A549 (cell line): ENCODE results near the gene NEK2. TPM values are rescaled to one million over a fixed set of nuclear protein-coding genes. Genes with fewer than 3 reads are reported as not detected.

Source experiments
- ATAC-seq, 2 experiments: fragments of 200-7000 bp in 1 of 2; fragments of >200 bp in 1 of 2; cut with Nextera tagmentation in 1 of 2; cut with Tn5 transposase in 1 of 2; 3 replicates each; pipeline versions ENCODE4 v1.8.0 to v1.9.1; 2018 to 2020; ENCODE audit warnings: mild to moderate bottlenecking in 1 of 2, moderate library complexity in 1 of 2
- CTCF ChIA-PET: fragments of 300-600 bp; sonication (Branson Sonifier 250); formaldehyde crosslinking; extraction: SDS; loops from one replicate; lab custom pipeline; 2021; ENCODE audit warnings: antibody characterized with exemption, inconsistent platforms; lab: Yijun Ruan, JAX
- POLR2A ChIA-PET: fragments of 350-600 bp; formaldehyde crosslinking; extraction: SDS; loops from one replicate; lab custom pipeline; 2021; ENCODE audit warnings: antibody characterized with exemption, inconsistent platforms; lab: Yijun Ruan, JAX
- DNase-seq, 2 experiments: peaks; one replicate each; pipeline versions ENCODE4 v3.0.0 to v3.0.0-alpha.2; 2011 to 2016; ENCODE audit warnings: low read depth in 1 of 2, low spot score in 1 of 2
- FAIRE-seq: peaks from 2 replicates; lab custom pipeline; 2011; peaks lifted over from hg19 to GRCh38; lab: Jason Lieb, UNC
- H3K27ac ChIP-seq, 2 experiments: fragments of >200 bp; sonication (Bioruptor Twin); formaldehyde crosslinking; 3 replicates each; pipeline ENCODE4 v1.5.1; 2016 to 2017
- H3K4me1 ChIP-seq: fragments of >200 bp; sonication (Bioruptor Twin); formaldehyde crosslinking; 3 replicates; pipeline ENCODE4 v1.6.1; 2016
- H3K4me2 ChIP-seq: fragments of >200 bp; sonication (Bioruptor Twin); formaldehyde crosslinking; 3 replicates; pipeline ENCODE4 v1.6.1; 2016
- H3K4me3 ChIP-seq: fragments of >200 bp; sonication (Bioruptor Twin); formaldehyde crosslinking; 3 replicates; pipeline ENCODE4 v1.5.1; 2016
- H3K9me3 ChIP-seq: fragments of >200 bp; sonication (Bioruptor Twin); formaldehyde crosslinking; 3 replicates; pipeline ENCODE4 v1.6.1; 2016
- BHLHE40 ChIP-seq: IDR thresholded peaks from 2 replicates; pipeline ENCODE4 v1.6.1; 2012; ENCODE audit warnings: low read depth, low read length, inconsistent platforms
- CBX8 ChIP-seq: fragments of 200-600 bp; sonication (generic); IDR thresholded peaks from 2 replicates; pipeline ENCODE4 v1.6.1; 2016
- CHD2 ChIP-seq: fragments of 150-350 bp; IDR thresholded peaks from 2 replicates; pipeline ENCODE4 v1.6.1; 2014; ENCODE audit warnings: low read length; ENCODE audit not compliant: partially characterized antibody
- CHD4 ChIP-seq: fragments of 200-600 bp; sonication (generic); IDR thresholded peaks from 2 replicates; pipeline ENCODE4 v1.6.1; 2016; ENCODE audit warnings: antibody characterized with exemption, mild to moderate bottlenecking, borderline replicate concordance
- EHMT2 ChIP-seq: fragments of 200-600 bp; sonication (generic); IDR thresholded peaks from 2 replicates; pipeline ENCODE4 v1.6.1; 2016; ENCODE audit warnings: antibody characterized with exemption, low read depth, mild to moderate bottlenecking, moderate library complexity
- EP300 ChIP-seq, 2 experiments: fragments of >200 bp; sonication (Bioruptor Twin); formaldehyde crosslinking; IDR thresholded peaks; 2 replicates in 1 of 2; 3 replicates in 1 of 2; pipeline ENCODE4 v1.6.1; 2016 to 2017
- FOSL2 ChIP-seq, 2 experiments: fragments of 450-650 bp in 1 of 2; fragments of >200 bp in 1 of 2; sonication (Bioruptor Twin) in 1 of 2; formaldehyde crosslinking; IDR thresholded peaks; 2 replicates each; pipeline versions ENCODE4 v1.5.0 to v1.6.1; 2016 to 2020; ENCODE audit warnings: mild to moderate bottlenecking in 1 of 2, moderate library complexity in 1 of 2
- GATA3 ChIP-seq: IDR thresholded peaks from 2 replicates; pipeline ENCODE4 v1.6.1; 2012; ENCODE audit warnings: borderline replicate concordance
- HDAC2 ChIP-seq: fragments of 200-600 bp; sonication (generic); IDR thresholded peaks from 2 replicates; pipeline ENCODE4 v1.6.1; 2016
- HOXB13 ChIP-seq: fragments of 250-450 bp; sonication (Bioruptor Pico); IDR thresholded peaks from 2 replicates; pipeline ENCODE4 v1.5.0; 2020; ENCODE audit warnings: low read depth, mild to moderate bottlenecking, moderate library complexity
- JUN ChIP-seq, 2 experiments: fragments of >200 bp; sonication (Bioruptor Twin); formaldehyde crosslinking; IDR thresholded peaks; 2 replicates in 1 of 2; 3 replicates in 1 of 2; pipeline ENCODE4 v1.6.1; 2016 to 2017
- KDM5A ChIP-seq: fragments of 200-600 bp; sonication (generic); IDR thresholded peaks from 2 replicates; pipeline ENCODE4 v1.6.1; 2016; ENCODE audit warnings: antibody characterized with exemption, mild to moderate bottlenecking
- NFE2L2 ChIP-seq: fragments of 150-350 bp; conservative IDR thresholded peaks from 2 replicates; pipeline ENCODE4 v1.6.1; 2014; ENCODE audit warnings: low read length
- PHF8 ChIP-seq: fragments of 200-600 bp; sonication (generic); IDR thresholded peaks from 2 replicates; pipeline ENCODE4 v1.6.1; 2016; ENCODE audit warnings: low read depth, mild to moderate bottlenecking, antibody characterized with exemption, moderate library complexity, borderline replicate concordance
- RCOR1 ChIP-seq: fragments of 150-350 bp; IDR thresholded peaks from 2 replicates; pipeline ENCODE4 v1.6.1; 2014; ENCODE audit warnings: antibody characterized with exemption, low read length, low read depth
- RFX5 ChIP-seq: fragments of 450-650 bp; IDR thresholded peaks from 2 replicates; pipeline ENCODE4 v1.7.1; 2014; ENCODE audit warnings: antibody characterized with exemption, mild to moderate bottlenecking, moderate library complexity
- RNF2 ChIP-seq: fragments of 200-600 bp; sonication (generic); IDR thresholded peaks from 2 replicates; pipeline ENCODE4 v1.6.1; 2016; ENCODE audit warnings: low read depth, mild to moderate bottlenecking, antibody characterized with exemption, moderate library complexity, borderline replicate concordance
- TFCP2L1 ChIP-seq: fragments of 250-450 bp; sonication (Bioruptor Pico); IDR thresholded peaks from 2 replicates; pipeline ENCODE4 v1.5.0; 2021; ENCODE audit warnings: mild to moderate bottlenecking
- ZC3H11A ChIP-seq: fragments of 450-650 bp; IDR thresholded peaks from 2 replicates; pipeline ENCODE4 v1.6.1; 2014; ENCODE audit warnings: antibody characterized with exemption, mild to moderate bottlenecking
- ZFP36 ChIP-seq: fragments of 450-650 bp; IDR thresholded peaks from 2 replicates; pipeline ENCODE4 v1.6.1; 2014; ENCODE audit warnings: borderline replicate concordance; ENCODE audit not compliant: partially characterized antibody
- WGBS: methylation state at CpG from one replicate; pipeline ENCODE4 v1.1.6; 2017; ENCODE audit errors: missing lambda C conversion rate; 5-methylcytosine and 5-hydroxymethylcytosine counted together
- polyA minus RNA-seq: library from RNA; depleted of rRNA, polyadenylated mRNA; stranded (reverse); fragments of >200 nt; gene quantifications from 2 replicates; pipeline ENCODE4 v1.2.3, GENCODE V29; 2011; rRNA and poly(A)+ RNA removed
- polyA plus RNA-seq, 4 experiments: library from polyadenylated mRNA; depleted of rRNA in 3 of 4; stranded (reverse); fragments of >200 nt; fragmentation: RNase III in 1 of 4; extraction: RNeasy Plus Mini Kit Qiagen cat#74134 plus additional on column Dnase treatment in 1 of 4; gene quantifications; 2 replicates in 3 of 4; 3 replicates in 1 of 4; pipeline ENCODE4 v1.2.3, GENCODE V29; 2011 to 2017
- TF ChIP-seq, protein P1 (sequence below): fragments of 200-600 bp; sonication (generic); IDR thresholded peaks from 2 replicates; pipeline ENCODE4 v1.6.1; 2016; ENCODE audit warnings: antibody characterized with exemption, mild to moderate bottlenecking, moderate library complexity
- TF ChIP-seq, protein P2 (sequence below): IDR thresholded peaks from 2 replicates; pipeline ENCODE4 v1.6.1; 2012
- TF ChIP-seq, protein P3 (sequence below): IDR thresholded peaks from 2 replicates; pipeline ENCODE4 v1.6.1; 2012; ENCODE audit warnings: low read depth, borderline replicate concordance
- TF ChIP-seq, protein P4 (sequence below): fragments of 250-450 bp; sonication (Bioruptor Pico); IDR thresholded peaks from 2 replicates; pipeline ENCODE4 v1.5.0; 2020; ENCODE audit warnings: low read depth, mild to moderate bottlenecking, moderate library complexity

The NEK2 gene
- polyA plus RNA-seq (2011; rRNA removed) = 41.0 and 65.3 TPM in 2 replicates
- polyA plus RNA-seq (2012; cell fraction: cytosol; rRNA removed) = 25.2 and 26.6 TPM in 2 replicates
- 11.0 and 14.8 TPM in 2 replicates for polyA plus RNA-seq (2012; cell fraction: nucleus; rRNA removed)
- 38.1 to 45.1 TPM (median 42.0 TPM) in 3 replicates for polyA plus RNA-seq (2017; fragmentation: RNase III; extraction: RNeasy Plus Mini Kit Qiagen cat#74134 plus additional on column Dnase treatment)
- polyA minus RNA-seq = 19.4 and 22.6 TPM in 2 replicates

DNA sequence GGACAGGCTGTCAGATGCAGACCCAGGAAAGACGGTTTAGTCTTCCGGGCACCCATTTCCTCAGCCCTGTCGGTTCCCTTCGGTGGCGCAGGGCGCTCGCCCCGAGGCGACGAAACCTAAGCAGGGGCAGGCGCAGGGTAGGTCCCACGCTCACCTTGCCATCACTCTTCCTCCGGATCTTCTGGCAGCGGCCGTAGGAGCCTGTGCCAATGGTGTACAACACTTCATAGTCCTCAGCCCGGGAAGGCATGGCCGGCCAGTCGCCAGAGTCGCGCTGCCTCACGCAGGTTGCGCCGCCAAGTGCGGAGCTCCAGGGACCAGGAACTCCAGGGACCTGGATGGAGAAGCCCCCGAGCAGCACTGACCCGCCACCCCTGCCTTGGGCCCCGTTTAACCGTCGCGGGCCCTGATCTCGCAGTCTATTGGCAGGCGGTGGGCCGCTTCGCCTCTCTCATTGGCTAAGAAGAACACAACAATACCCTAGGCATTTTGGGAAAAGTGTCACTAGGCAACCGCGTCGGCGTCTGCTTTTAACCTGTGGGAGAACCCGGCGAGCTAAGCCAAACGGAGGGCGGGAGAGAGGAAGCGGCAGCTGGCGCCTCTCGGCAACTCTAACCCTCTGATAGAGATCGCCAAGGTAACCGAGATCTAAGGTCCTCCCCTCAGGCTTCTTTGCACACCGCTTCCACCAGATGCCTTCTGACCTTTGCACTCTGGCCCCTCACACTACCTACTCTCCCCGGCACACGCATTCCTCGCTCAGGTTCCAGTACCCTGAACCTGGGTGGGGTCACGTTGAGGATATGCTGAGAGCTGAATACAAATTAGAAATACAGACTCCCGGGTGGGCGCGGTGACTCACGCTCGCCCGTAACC is at the start of gene NEK2:
Gene NEK2 (minus strand): TSS at position 392 of the 876 bp plus-strand sequence. CDS start 142 bp downstream, at position 250.
- Histone ChIP-seq H3K9me3 (no peaks in the 10 kb centered on the region), H3K4me2 (peak within 1 kb of the TSS; percentile 96), H3K4me1 (peaks cover 19% of the 10 kb centered on the region; the same call in 2 of the 3 replicates), H3K4me3 (peak within 1 kb of the TSS; percentile 92), H3K27ac (peak within 1 kb of the TSS; percentile 78 to 84)
- no peak for FAIRE-seq
- ATAC-seq = peak; percentile 98 to 99
- POLR2A ChIA-PET = interaction anchor here (1.6 kb wide), 1 partner anchor 97 kb away, joined by 4 read pairs; the partner anchor contains the start of gene SLC30A1
- TF ChIP-seq PHF8 = peak; percentile 24; the same call in 1 of the 2 replicates
- TF ChIP-seq, protein P1, sequence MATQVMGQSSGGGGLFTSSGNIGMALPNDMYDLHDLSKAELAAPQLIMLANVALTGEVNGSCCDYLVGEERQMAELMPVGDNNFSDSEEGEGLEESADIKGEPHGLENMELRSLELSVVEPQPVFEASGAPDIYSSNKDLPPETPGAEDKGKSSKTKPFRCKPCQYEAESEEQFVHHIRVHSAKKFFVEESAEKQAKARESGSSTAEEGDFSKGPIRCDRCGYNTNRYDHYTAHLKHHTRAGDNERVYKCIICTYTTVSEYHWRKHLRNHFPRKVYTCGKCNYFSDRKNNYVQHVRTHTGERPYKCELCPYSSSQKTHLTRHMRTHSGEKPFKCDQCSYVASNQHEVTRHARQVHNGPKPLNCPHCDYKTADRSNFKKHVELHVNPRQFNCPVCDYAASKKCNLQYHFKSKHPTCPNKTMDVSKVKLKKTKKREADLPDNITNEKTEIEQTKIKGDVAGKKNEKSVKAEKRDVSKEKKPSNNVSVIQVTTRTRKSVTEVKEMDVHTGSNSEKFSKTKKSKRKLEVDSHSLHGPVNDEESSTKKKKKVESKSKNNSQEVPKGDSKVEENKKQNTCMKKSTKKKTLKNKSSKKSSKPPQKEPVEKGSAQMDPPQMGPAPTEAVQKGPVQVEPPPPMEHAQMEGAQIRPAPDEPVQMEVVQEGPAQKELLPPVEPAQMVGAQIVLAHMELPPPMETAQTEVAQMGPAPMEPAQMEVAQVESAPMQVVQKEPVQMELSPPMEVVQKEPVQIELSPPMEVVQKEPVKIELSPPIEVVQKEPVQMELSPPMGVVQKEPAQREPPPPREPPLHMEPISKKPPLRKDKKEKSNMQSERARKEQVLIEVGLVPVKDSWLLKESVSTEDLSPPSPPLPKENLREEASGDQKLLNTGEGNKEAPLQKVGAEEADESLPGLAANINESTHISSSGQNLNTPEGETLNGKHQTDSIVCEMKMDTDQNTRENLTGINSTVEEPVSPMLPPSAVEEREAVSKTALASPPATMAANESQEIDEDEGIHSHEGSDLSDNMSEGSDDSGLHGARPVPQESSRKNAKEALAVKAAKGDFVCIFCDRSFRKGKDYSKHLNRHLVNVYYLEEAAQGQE = no peak
- no peak for TF ChIP-seq ZC3H11A
- no peak for TF ChIP-seq CHD4
- no peak for TF ChIP-seq RCOR1
- TF ChIP-seq, protein P2, sequence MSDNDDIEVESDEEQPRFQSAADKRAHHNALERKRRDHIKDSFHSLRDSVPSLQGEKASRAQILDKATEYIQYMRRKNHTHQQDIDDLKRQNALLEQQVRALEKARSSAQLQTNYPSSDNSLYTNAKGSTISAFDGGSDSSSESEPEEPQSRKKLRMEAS = peak; percentile 43; the same call in 1 of the 2 replicates
- TF ChIP-seq ZFP36 = no peak
- no peak for TF ChIP-seq BHLHE40
- no peak for TF ChIP-seq NFE2L2
- no peak for TF ChIP-seq RNF2
- TF ChIP-seq GATA3 = peak; percentile 65
- no peak for TF ChIP-seq HOXB13
- TF ChIP-seq CBX8 = no peak
- peak; percentile 60 for TF ChIP-seq RFX5
- TF ChIP-seq EP300 (IDR thresholded peaks at IDR 0.05) = no peak
- TF ChIP-seq KDM5A = peak; percentile 98
- TF ChIP-seq, protein P3, sequence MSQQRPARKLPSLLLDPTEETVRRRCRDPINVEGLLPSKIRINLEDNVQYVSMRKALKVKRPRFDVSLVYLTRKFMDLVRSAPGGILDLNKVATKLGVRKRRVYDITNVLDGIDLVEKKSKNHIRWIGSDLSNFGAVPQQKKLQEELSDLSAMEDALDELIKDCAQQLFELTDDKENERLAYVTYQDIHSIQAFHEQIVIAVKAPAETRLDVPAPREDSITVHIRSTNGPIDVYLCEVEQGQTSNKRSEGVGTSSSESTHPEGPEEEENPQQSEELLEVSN = no peak
- no peak for TF ChIP-seq TFCP2L1 (CRISPR knock-in tag)
- TF ChIP-seq HDAC2 = peak; percentile 97
- TF ChIP-seq CHD2 = no peak
- no peak for TF ChIP-seq EHMT2
- TF ChIP-seq, protein P4, sequence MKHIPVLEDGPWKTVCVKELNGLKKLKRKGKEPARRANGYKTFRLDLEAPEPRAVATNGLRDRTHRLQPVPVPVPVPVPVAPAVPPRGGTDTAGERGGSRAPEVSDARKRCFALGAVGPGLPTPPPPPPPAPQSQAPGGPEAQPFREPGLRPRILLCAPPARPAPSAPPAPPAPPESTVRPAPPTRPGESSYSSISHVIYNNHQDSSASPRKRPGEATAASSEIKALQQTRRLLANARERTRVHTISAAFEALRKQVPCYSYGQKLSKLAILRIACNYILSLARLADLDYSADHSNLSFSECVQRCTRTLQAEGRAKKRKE = no peak
- peak in 1 of 2 experiments; percentile 48; a peak in 2 of 5 replicates for TF ChIP-seq JUN (IDR thresholded peaks at IDR 0.05)
- no peak; the same call in 1 of the 2 replicates for TF ChIP-seq FOSL2 (IDR thresholded peaks at IDR 0.05)
- TF ChIP-seq FOSL2 (CRISPR knock-in tag; IDR thresholded peaks at IDR 0.05) = peak; percentile 98
- WGBS = 1% methylated on average over 58 of the region's 58 CpGs
- CTCF ChIA-PET = interaction anchor here (0.7 to 9.8 kb wide), 7 partner anchors 8 to 780 kb away, joined by 3 to 122 read pairs (median 4); partner anchors contain the start of genes DTL and INTS7
- peak; percentile 95 to 96 for DNase-seq
